Thyroid gland (tissue), 4 donors: ENCODE measurements around the gene GRAMD1B. TPM values are rescaled to one million over a fixed set of nuclear protein-coding genes. Genes with fewer than 3 reads are reported as not detected.

ENCODE experiments used
- DNase-seq, 2 donors: peaks; one replicate each; pipeline ENCODE4 v3.0.0-alpha.2; 2019
- H3K27ac ChIP-seq, 3 donors: fragments of 200-600 bp; sonication (generic); 1 replicate in 2 of 3; 2 replicates in 1 of 3; pipeline ENCODE4 v1.5.1; 2016 to 2019; ENCODE audit warnings: mild to moderate bottlenecking in 1 of 3, moderate library complexity in 1 of 3
- H3K27me3 ChIP-seq: fragments of 200-600 bp; sonication (generic); one replicate; pipeline ENCODE4 v1.5.1; 2019
- H3K36me3 ChIP-seq, 2 donors: fragments of 200-600 bp; sonication (generic); one replicate each; pipeline ENCODE4 v1.5.1; 2016 to 2019
- H3K4me1 ChIP-seq, 2 donors: fragments of 200-600 bp; sonication (generic); one replicate each; pipeline ENCODE4 v1.5.1; 2017 to 2019
- H3K4me3 ChIP-seq, 3 donors: fragments of 200-600 bp; sonication (generic); replicated peaks in 1 of 3; 1 replicate in 2 of 3; 2 replicates in 1 of 3; pipeline ENCODE4 v1.5.1; 2016; ENCODE audit warnings: mild to moderate bottlenecking in 1 of 3
- H3K9me3 ChIP-seq: fragments of 200-600 bp; sonication (generic); one replicate; pipeline ENCODE4 v1.5.1; 2017
- CTCF ChIP-seq, 6 experiments: fragments of 200-600 bp in 3 of 6; fragments of 450-650 bp in 3 of 6; sonication (generic) in 3 of 6; IDR thresholded peaks; one replicate each; pipeline ENCODE4 v1.5.1; 2016 to 2019; ENCODE audit warnings: antibody characterized with exemption in 6 of 6, mild to moderate bottlenecking in 2 of 6, inconsistent platforms in 1 of 6, moderate library complexity in 1 of 6
- POLR2A ChIP-seq, 2 donors: fragments of 450-650 bp; IDR thresholded peaks; one replicate each; pipeline ENCODE4 v1.6.1; 2017; ENCODE audit warnings: antibody characterized with exemption in 2 of 2, mild to moderate bottlenecking in 2 of 2, moderate library complexity in 1 of 2
- WGBS, 2 donors: methylation state at CpG; one replicate each; pipeline ENCODE4 v1.1.5; 2017; 5-methylcytosine and 5-hydroxymethylcytosine counted together
- intact Hi-C: fragments of 100-400 bp; cut with DNase I; formaldehyde crosslinking; loops from one replicate; pipeline ENCODE4 v1.15.1; 2023
- total RNA-seq, 4 donors: library from RNA; depleted of rRNA; stranded (reverse); fragments of >200 nt; gene quantifications; one replicate each; pipeline ENCODE4 v1.2.3, GENCODE V29; 2016

GRAMD1B gene
- total RNA-seq, 4 donors from 2014 or later: 7.0 to 22.7 (median 9.2) TPM

DNA sequence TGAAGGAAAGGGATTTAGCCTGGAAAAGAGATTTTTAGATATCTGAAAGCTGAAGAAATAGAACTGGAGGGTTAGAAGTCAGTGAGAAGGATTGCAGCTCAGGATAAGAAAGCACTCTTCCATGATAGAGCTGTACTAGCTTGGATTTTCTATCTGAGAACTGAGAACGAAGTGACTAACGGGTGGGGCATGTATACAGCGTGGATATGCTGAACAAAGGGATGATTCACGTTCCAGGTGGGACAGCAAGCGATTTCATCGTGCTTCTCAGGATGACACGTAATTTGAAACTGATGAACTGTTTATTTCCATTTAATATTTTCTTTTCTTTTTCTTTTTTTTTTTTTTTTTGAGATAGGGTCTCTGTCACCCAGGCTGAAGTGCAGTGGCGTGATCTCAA is 53.0 kb downstream of the GRAMD1B start:
- H3K9me3 ChIP-seq: no peaks in the 10 kb centered on the region

DNA sequence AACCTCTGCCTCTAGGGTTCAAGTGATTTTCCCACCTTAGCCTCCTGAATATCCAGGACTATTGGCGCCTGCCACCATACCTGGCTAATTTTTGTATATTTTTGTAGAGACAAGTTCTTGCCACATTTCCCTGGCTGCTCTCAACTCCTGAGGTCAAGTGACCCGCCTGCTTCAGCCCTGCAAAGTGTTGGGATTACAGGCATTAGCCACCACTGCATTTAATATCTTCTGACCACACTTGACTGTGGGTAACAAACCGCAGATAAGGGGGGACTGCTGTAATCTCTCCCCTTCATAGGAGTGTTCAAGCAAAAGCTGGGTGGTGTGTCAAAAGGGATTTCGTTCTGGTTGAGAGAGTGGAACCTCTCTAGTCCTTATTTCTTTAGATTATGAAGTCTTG is 53.4 kb downstream of the GRAMD1B start:
- 34 to 43% methylated on average over 4 of the region's 4 CpGs for WGBS, 2 donors
- Histone ChIP-seq H3K4me3 (no peak overlapping the region), H3K9me3 (no peaks in the 10 kb centered on the region), H3K4me1 (peaks cover 21 to 31% of the 10 kb centered on the region in 2 donors), H3K27ac (peak overlapping the region in 1 of 3 donors; percentile 55), H3K36me3 (no peaks in the 10 kb centered on the region), H3K27me3 (no peaks in the 10 kb centered on the region)
- intact Hi-C loops: loop anchor here (10.0 kb wide), 1 partner anchor 379 kb away; no protein-coding TSS in a partner anchor
- TF ChIP-seq POLR2A (IDR thresholded peaks at IDR 0.05) (no peak), CTCF (IDR thresholded peaks at IDR 0.05) (no peak)
- peak; percentile 67 to 76 for DNase-seq

More for the DNA sequence above, 53.0 kb downstream of the GRAMD1B start:
- Histone ChIP-seq H3K27me3 (no peaks in the 10 kb centered on the region), H3K36me3 (no peaks in the 10 kb centered on the region), H3K27ac (peak overlapping the region in 1 of 3 donors; percentile 55), H3K4me1 (peaks cover 20 to 31% of the 10 kb centered on the region in 2 donors), H3K4me3 (no peak overlapping the region)
- intact Hi-C loops: loop anchor here (10.0 kb wide), 1 partner anchor 378 kb away; no protein-coding TSS in a partner anchor
- 81 to 87% methylated on average over 8 of the region's 8 CpGs for whole genome bisulfite sequencing, 2 donors
- no peak for DNase-seq
- TF ChIP-seq POLR2A (IDR thresholded peaks at IDR 0.05) (no peak), CTCF (IDR thresholded peaks at IDR 0.05) (no peak)

- Histone ChIP-seq H3K36me3 (no peaks in the 10 kb centered on the region), H3K27ac (no peak overlapping the region), H3K4me1 (peaks cover 21 to 31% of the 10 kb centered on the region in 2 donors), H3K4me3 (no peak overlapping the region), H3K9me3 (no peaks in the 10 kb centered on the region), H3K27me3 (no peaks in the 10 kb centered on the region)
- intact Hi-C loops: loop anchor here (10.0 kb wide), 1 partner anchor 380 kb away; no protein-coding TSS in a partner anchor
- no peak for TF ChIP-seq POLR2A (IDR thresholded peaks at IDR 0.05)
- no peak for TF ChIP-seq CTCF (IDR thresholded peaks at IDR 0.05)
- WGBS, 2 donors: 80 to 92% methylated on average over 8 of the region's 8 CpGs
- DNase-seq: no peak
Observed at GRCh38 chr11:123484448-123484847, 54.4 kb downstream of the GRAMD1B start.

DNA sequence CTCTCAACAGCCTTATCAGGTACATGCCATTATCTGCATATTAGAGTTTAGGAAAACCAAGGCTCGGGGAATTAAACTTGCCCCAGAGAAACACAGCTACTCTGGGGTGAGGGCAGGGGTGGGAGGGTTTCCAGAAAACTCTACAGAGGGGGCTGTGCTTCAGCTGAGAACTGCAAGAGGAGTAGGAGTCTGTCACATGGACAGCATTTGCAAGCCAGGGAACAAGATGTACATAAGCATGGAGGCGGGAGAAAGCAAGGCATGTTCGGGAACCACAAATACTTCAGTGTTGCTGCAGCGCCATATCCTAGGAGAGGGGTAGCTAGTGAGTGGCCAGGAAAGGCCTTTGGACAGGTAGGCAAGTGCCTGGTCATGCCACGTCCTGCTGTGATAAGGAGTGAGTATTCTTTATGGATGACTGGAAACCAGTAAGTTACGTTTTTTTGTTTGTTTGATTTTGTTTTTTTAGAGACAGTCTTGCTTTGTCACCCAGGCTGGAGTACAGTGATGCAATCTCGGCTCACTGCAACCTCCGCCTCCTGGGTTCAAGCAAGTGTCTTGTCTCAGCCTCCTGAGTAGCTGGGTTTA is 57.2 kb downstream of the GRAMD1B start:
- 47 to 50% methylated on average over 8 of the region's 8 CpGs for WGBS, 2 donors
- Histone ChIP-seq H3K27ac (peak overlapping the region; percentile 13 to 60 (median 37)), H3K9me3 (no peaks in the 10 kb centered on the region), H3K4me3 (no peak overlapping the region), H3K36me3 (no peaks in the 10 kb centered on the region), H3K27me3 (no peaks in the 10 kb centered on the region), H3K4me1 (peaks cover 21 to 31% of the 10 kb centered on the region in 2 donors)
- peak; percentile 64 to 71 for DNase-seq
- intact Hi-C loops: loop anchor here (10.0 kb wide), 1 partner anchor 382 kb away; no protein-coding TSS in a partner anchor
- TF ChIP-seq CTCF (IDR thresholded peaks at IDR 0.05): no peak
- TF ChIP-seq POLR2A (IDR thresholded peaks at IDR 0.05): no peak

- Histone ChIP-seq H3K9me3 (no peaks in the 10 kb centered on the region), H3K4me1 (peaks cover 14 to 34% of the 10 kb centered on the region in 2 donors), H3K4me3 (no peak overlapping the region), H3K36me3 (no peaks in the 10 kb centered on the region), H3K27ac (no peak overlapping the region), H3K27me3 (no peaks in the 10 kb centered on the region)
- 98 to 100% methylated on average over 2 of the region's 2 CpGs for WGBS, 2 donors
- intact Hi-C loops: no loop called here
- no peak for DNase-seq
- TF ChIP-seq CTCF (IDR thresholded peaks at IDR 0.05) (no peak), POLR2A (IDR thresholded peaks at IDR 0.05) (no peak)
Observed at GRCh38 chr11:123490527-123490926, 60.5 kb downstream of the GRAMD1B start.
